HEK293T (cell line): ENCODE measurements around the gene RELB.

Experiments used
- CTCF ChIA-PET: fragments of 350-600 bp; formaldehyde crosslinking; extraction: SDS; loops from one replicate; lab custom pipeline; 2021; ENCODE audit warnings: antibody characterized with exemption, inconsistent platforms; lab: Yijun Ruan, JAX
- POLR2A ChIA-PET: fragments of 350-600 bp; formaldehyde crosslinking; extraction: SDS; loops from one replicate; lab custom pipeline; 2020; ENCODE audit warnings: antibody characterized with exemption, inconsistent platforms; lab: Yijun Ruan, JAX
- DNase-seq: peaks from one replicate; pipeline ENCODE4 v3.0.0; 2012; ENCODE audit warnings: mixed read lengths; ENCODE audit errors: extremely low spot score
- ARNT ChIP-seq: fragments of 450-650 bp; IDR thresholded peaks from 2 replicates; pipeline ENCODE4 v1.6.1; 2017; ENCODE audit warnings: mild to moderate bottlenecking
- BHLHE40 ChIP-seq: fragments of 450-650 bp; IDR thresholded peaks from 2 replicates; pipeline ENCODE4 v1.6.1; 2016; ENCODE audit warnings: mild to moderate bottlenecking, moderate library complexity, borderline replicate concordance
- CTBP1 ChIP-seq: fragments of 450-650 bp; IDR thresholded peaks from 2 replicates; pipeline ENCODE4 v1.6.1; 2016; ENCODE audit warnings: borderline replicate concordance
- ELF4 ChIP-seq: fragments of 450-650 bp; IDR thresholded peaks from 2 replicates; pipeline ENCODE4 v1.6.1; 2017; ENCODE audit warnings: antibody characterized with exemption
- FOXA1 ChIP-seq: fragments of 450-650 bp; IDR thresholded peaks from 2 replicates; pipeline ENCODE4 v1.6.1; 2016; ENCODE audit warnings: mild to moderate bottlenecking
- FOXK2 ChIP-seq: fragments of 450-650 bp; IDR thresholded peaks from 2 replicates; pipeline ENCODE4 v1.6.1; 2016; ENCODE audit warnings: mild to moderate bottlenecking
- FOXM1 ChIP-seq: fragments of 450-650 bp; IDR thresholded peaks from 2 replicates; pipeline ENCODE4 v1.6.1; 2017; ENCODE audit warnings: mild to moderate bottlenecking, borderline replicate concordance
- HDGF ChIP-seq: fragments of 450-650 bp; IDR thresholded peaks from 2 replicates; pipeline ENCODE4 v1.6.1; 2017; ENCODE audit warnings: antibody characterized with exemption, borderline replicate concordance
- L3MBTL2 ChIP-seq: fragments of 450-650 bp; conservative IDR thresholded peaks from 2 replicates; pipeline ENCODE4 v1.6.1; 2016; ENCODE audit warnings: mild to moderate bottlenecking
- LEF1 ChIP-seq: fragments of 450-650 bp; IDR thresholded peaks from 2 replicates; pipeline ENCODE4 v1.6.1; 2017; ENCODE audit warnings: mild to moderate bottlenecking, borderline replicate concordance
- NFRKB ChIP-seq: fragments of 450-650 bp; IDR thresholded peaks from 2 replicates; pipeline ENCODE4 v1.6.1; 2016; ENCODE audit warnings: mild to moderate bottlenecking, moderate library complexity
- PKNOX1 ChIP-seq: fragments of 450-650 bp; IDR thresholded peaks from 2 replicates; pipeline ENCODE4 v1.6.1; 2016
- SP1 ChIP-seq: fragments of 450-650 bp; IDR thresholded peaks from 2 replicates; pipeline ENCODE4 v1.6.1; 2017
- SUZ12 ChIP-seq: fragments of 450-650 bp; IDR thresholded peaks from 2 replicates; pipeline ENCODE4 v1.6.1; 2016; ENCODE audit warnings: mild to moderate bottlenecking
- TARDBP ChIP-seq: fragments of 450-650 bp; IDR thresholded peaks from 2 replicates; pipeline ENCODE4 v1.6.1; 2016
- ZNF384 ChIP-seq: fragments of 450-650 bp; IDR thresholded peaks from 2 replicates; pipeline ENCODE4 v1.6.1; 2016

The RELB gene

GRCh38 chr19:44957526-44957925 is 43.7 kb upstream of the RELB start:
- DNase-seq: no peak
- CTCF ChIA-PET: no interaction called here
- TF ChIP-seq SP1: no peak
- TF ChIP-seq PKNOX1: no peak
- no peak for TF ChIP-seq SUZ12
- no peak for TF ChIP-seq ARNT
- TF ChIP-seq FOXA1: no peak
- no peak for TF ChIP-seq FOXM1
- no peak for TF ChIP-seq L3MBTL2
- TF ChIP-seq BHLHE40: no peak
- POLR2A ChIA-PET: interaction anchor here (0.9 to 1.4 kb wide), 3 partner anchors 29 to 67 kb away, joined by 3 read pairs; no protein-coding TSS in a partner anchor

GRCh38 chr19:44958090-44958489 is 43.2 kb upstream of the RELB start:
- no peak for DNase-seq
- ChIA-PET CTCF (no interaction called here), POLR2A (interaction anchor here (1.4 kb wide), 1 partner anchor 68 kb away, joined by 3 read pairs; no protein-coding TSS in a partner anchor)
- no peak for TF ChIP-seq L3MBTL2
- TF ChIP-seq LEF1: no peak
- no peak for TF ChIP-seq ELF4
- TF ChIP-seq TARDBP: no peak
- no peak for TF ChIP-seq ZNF384
- TF ChIP-seq HDGF: no peak
- no peak for TF ChIP-seq FOXM1
- TF ChIP-seq SP1: no peak
- no peak for TF ChIP-seq FOXK2

GRCh38 chr19:44959691-44960090 is 41.6 kb upstream of the RELB start:
- ChIA-PET CTCF (no interaction called here), POLR2A (no interaction called here)
- DNase-seq: no peak
- TF ChIP-seq HDGF (no peak), ARNT (no peak)

GRCh38 chr19:44960906-44961728 is 40.1 kb upstream of the RELB start:
- DNase-seq: no peak
- TF ChIP-seq NFRKB (no peak), PKNOX1 (no peak), CTBP1 (no peak), SP1 (no peak), TARDBP (no peak), ARNT (no peak), L3MBTL2 (no peak), ZNF384 (no peak), LEF1 (no peak), FOXA1 (no peak), ELF4 (no peak), FOXM1 (no peak), BHLHE40 (no peak), HDGF (no peak), SUZ12 (no peak)
- CTCF ChIA-PET: no interaction called here
- POLR2A ChIA-PET: no interaction called here

GRCh38 chr19:44961821-44962220 is 39.4 kb upstream of the RELB start:
- TF ChIP-seq TARDBP (no peak), L3MBTL2 (no peak), HDGF (no peak), CTBP1 (no peak), ZNF384 (no peak), FOXK2 (no peak)
- no peak for DNase-seq
- POLR2A ChIA-PET: no interaction called here
- CTCF ChIA-PET: no interaction called here

GRCh38 chr19:44968118-44968517 is 33.1 kb upstream of the RELB start:
- ChIA-PET POLR2A (no interaction called here), CTCF (no interaction called here)
- no peak for DNase-seq
- TF ChIP-seq BHLHE40 (no peak), LEF1 (no peak), SP1 (no peak), NFRKB (no peak)

GRCh38 chr19:44968670-44969069 is 32.6 kb upstream of the RELB start:
- TF ChIP-seq ARNT (no peak), ELF4 (no peak), BHLHE40 (no peak), SP1 (no peak), HDGF (no peak), CTBP1 (no peak), FOXK2 (no peak), NFRKB (no peak), L3MBTL2 (no peak), FOXA1 (no peak), TARDBP (no peak), FOXM1 (no peak), PKNOX1 (no peak), ZNF384 (no peak), SUZ12 (no peak)
- POLR2A ChIA-PET: no interaction called here
- CTCF ChIA-PET: no interaction called here
- DNase-seq: no peak
